ENCODE measurements around the gene OPN1MW3.

- TF ChIP-seq CTCF (conservative IDR thresholded peaks at IDR 0.05; ENCODE audit: low read length) (no peak), EZH2phosphoT487 (IDR thresholded peaks at IDR 0.05; ENCODE audit: borderline replicate concordance, low read depth, low read length) (no peak)
These were observed 43.4 kb downstream of the OPN1MW3 start for GRCh38 chrX:154300816-154301215.
